ENCODE results near the gene MTHFD1L.

- no peak for TF ChIP-seq POLR2A (IDR thresholded peaks at IDR 0.05)
- no peak for TF ChIP-seq CTCF (IDR thresholded peaks at IDR 0.05 in 4 of 5, conservative IDR thresholded peaks at IDR 0.05 in 1 of 5)
Measured at GRCh38 chr6:151096691-151097606, 231.4 kb downstream of the MTHFD1L start.
